A673 (cell line): ENCODE measurements around the gene MYCBPAP.
A peak's percentile ranks its signal among the peaks of the same experiment; 100 is the strongest.

Experiments
- EZH2 ChIP-seq: fragments of 200-600 bp; sonication (generic); IDR thresholded peaks from 2 replicates; pipeline ENCODE4 v1.6.1; 2017; ENCODE audit warnings: borderline replicate concordance, low read depth, mild to moderate bottlenecking, mixed read lengths, antibody characterized with exemption, low read length; ENCODE audit not compliant: poor library complexity, severe bottlenecking
- TF ChIP-seq, protein P1 (sequence below): fragments of 300-800, 200-600 bp; sonication (generic); conservative IDR thresholded peaks from 2 replicates; pipeline ENCODE4 v1.5.1; 2017; ENCODE audit warnings: low read depth, mild to moderate bottlenecking, antibody characterized with exemption, low read length, moderate library complexity, mixed read lengths

- TF ChIP-seq, protein P1, sequence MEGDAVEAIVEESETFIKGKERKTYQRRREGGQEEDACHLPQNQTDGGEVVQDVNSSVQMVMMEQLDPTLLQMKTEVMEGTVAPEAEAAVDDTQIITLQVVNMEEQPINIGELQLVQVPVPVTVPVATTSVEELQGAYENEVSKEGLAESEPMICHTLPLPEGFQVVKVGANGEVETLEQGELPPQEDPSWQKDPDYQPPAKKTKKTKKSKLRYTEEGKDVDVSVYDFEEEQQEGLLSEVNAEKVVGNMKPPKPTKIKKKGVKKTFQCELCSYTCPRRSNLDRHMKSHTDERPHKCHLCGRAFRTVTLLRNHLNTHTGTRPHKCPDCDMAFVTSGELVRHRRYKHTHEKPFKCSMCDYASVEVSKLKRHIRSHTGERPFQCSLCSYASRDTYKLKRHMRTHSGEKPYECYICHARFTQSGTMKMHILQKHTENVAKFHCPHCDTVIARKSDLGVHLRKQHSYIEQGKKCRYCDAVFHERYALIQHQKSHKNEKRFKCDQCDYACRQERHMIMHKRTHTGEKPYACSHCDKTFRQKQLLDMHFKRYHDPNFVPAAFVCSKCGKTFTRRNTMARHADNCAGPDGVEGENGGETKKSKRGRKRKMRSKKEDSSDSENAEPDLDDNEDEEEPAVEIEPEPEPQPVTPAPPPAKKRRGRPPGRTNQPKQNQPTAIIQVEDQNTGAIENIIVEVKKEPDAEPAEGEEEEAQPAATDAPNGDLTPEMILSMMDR: peak; percentile 34
- TF ChIP-seq EZH2: no peak
Measured at GRCh38 chr17:50507871-50508572, at the start of gene MYCBPAP.
